ENCODE measurements around the gene KIAA0040.

Gene KIAA0040

GRCh38 chr1:175192630-175193526 is at the start of gene KIAA0040:
KIAA0040 (minus strand) TSS chr1:175192776; CDS start chr1:175161013, 31,763 bp downstream.
- DNase-seq (ENCODE audit: low read depth in 2 of 2) = no peak

GRCh38 chr1:175237389-175237788 is 44.8 kb upstream of the KIAA0040 start:
- no peak for DNase-seq (ENCODE audit: low read depth in 2 of 2)

- DNase-seq (ENCODE audit: low read depth in 2 of 2) = no peak
Observed at GRCh38 chr1:175234639-175235038, 42.1 kb upstream of the KIAA0040 start.

GRCh38 chr1:175232335-175232734 is 39.8 kb upstream of the KIAA0040 start:
- no peak for DNase-seq (ENCODE audit: low read depth in 2 of 2)

GRCh38 chr1:175225805-175226129 is 33.2 kb upstream of the KIAA0040 start:
- no peak for DNase-seq (ENCODE audit: low read depth in 2 of 2)

- no peak for DNase-seq (ENCODE audit: low read depth in 2 of 2)
Observed at GRCh38 chr1:175222296-175222938, 29.8 kb upstream of the KIAA0040 start.

GRCh38 chr1:175221557-175222175 is 29.1 kb upstream of the KIAA0040 start:
- no peak for DNase-seq (ENCODE audit: low read depth in 2 of 2)

GRCh38 chr1:175220853-175221556 is 28.4 kb upstream of the KIAA0040 start:
- no peak for DNase-seq (ENCODE audit: low read depth in 2 of 2)

GRCh38 chr1:175219774-175220173 is 27.2 kb upstream of the KIAA0040 start:
- DNase-seq (ENCODE audit: low read depth in 2 of 2) = no peak

GRCh38 chr1:175218786-175219434 is 26.3 kb upstream of the KIAA0040 start:
- DNase-seq (ENCODE audit: low read depth in 2 of 2) = no peak

GRCh38 chr1:175217721-175218531 is 25.4 kb upstream of the KIAA0040 start:
- DNase-seq (ENCODE audit: low read depth in 2 of 2) = no peak

- no peak for DNase-seq (ENCODE audit: low read depth in 2 of 2)
Observed at GRCh38 chr1:175216444-175216843, 23.9 kb upstream of the KIAA0040 start.

- DNase-seq (ENCODE audit: low read depth in 2 of 2) = no peak
Observed at GRCh38 chr1:175211656-175212055, 19.1 kb upstream of the KIAA0040 start.

- no peak for DNase-seq (ENCODE audit: low read depth in 2 of 2)
Observed at GRCh38 chr1:175210744-175211143, 18.2 kb upstream of the KIAA0040 start.

GRCh38 chr1:175209493-175209921 is 16.9 kb upstream of the KIAA0040 start:
- no peak for DNase-seq (ENCODE audit: low read depth in 2 of 2)

- DNase-seq (ENCODE audit: low read depth in 2 of 2) = no peak
Observed at GRCh38 chr1:175208773-175209492, 16.4 kb upstream of the KIAA0040 start.

GRCh38 chr1:175207971-175208370 is 15.4 kb upstream of the KIAA0040 start:
- DNase-seq (ENCODE audit: low read depth in 2 of 2) = no peak

GRCh38 chr1:175206687-175207086 is 14.1 kb upstream of the KIAA0040 start:
- no peak for DNase-seq (ENCODE audit: low read depth in 2 of 2)

GRCh38 chr1:175204330-175204729 is 11.8 kb upstream of the KIAA0040 start:
- no peak for DNase-seq (ENCODE audit: low read depth in 2 of 2)

GRCh38 chr1:175203570-175204068 is 11.0 kb upstream of the KIAA0040 start:
- no peak for DNase-seq (ENCODE audit: low read depth in 2 of 2)
